H9 (cell line): Measurements from ENCODE around the gene NOP58. TPM values are rescaled to one million over a fixed set of nuclear protein-coding genes. Genes with fewer than 3 reads are reported as not detected.

Experiments
- DNase-seq: peaks from one replicate; pipeline ENCODE4 v3.0.0-alpha.2; 2017
- H2AFZ ChIP-seq: one replicate; pipeline ENCODE4 v1.6.1; 2013; ENCODE audit warnings: mild to moderate bottlenecking, low read length, control low read depth, moderate library complexity
- H2AK5ac ChIP-seq: 2 replicates; pipeline ENCODE4 v1.6.1; 2013; ENCODE audit warnings: low read length, control low read depth, mixed read lengths; ENCODE audit not compliant: insufficient read length
- H2BK120ac ChIP-seq: one replicate; pipeline ENCODE4 v1.6.1; 2013; ENCODE audit warnings: low read depth, mild to moderate bottlenecking, low read length, control low read depth, inconsistent platforms; ENCODE audit not compliant: poor library complexity, severe bottlenecking
- H2BK12ac ChIP-seq: 2 replicates; pipeline ENCODE4 v1.6.1; 2013; ENCODE audit warnings: low read length, control low read depth, mixed read lengths, low read depth; ENCODE audit not compliant: insufficient read length
- H2BK15ac ChIP-seq: 2 replicates; pipeline ENCODE4 v1.6.1; 2013; ENCODE audit warnings: low read depth, low read length, control low read depth
- H2BK20ac ChIP-seq: one replicate; pipeline ENCODE4 v1.6.1; 2013; ENCODE audit warnings: low read depth, mild to moderate bottlenecking, low read length, control low read depth, inconsistent platforms; ENCODE audit not compliant: poor library complexity, severe bottlenecking
- H2BK5ac ChIP-seq: 2 replicates; pipeline ENCODE4 v1.6.1; 2013; ENCODE audit warnings: low read length, control low read depth, mixed read lengths; ENCODE audit not compliant: insufficient read length
- H3K14ac ChIP-seq: 2 replicates; pipeline ENCODE4 v1.6.1; 2013; ENCODE audit warnings: low read length, control low read depth; ENCODE audit not compliant: insufficient read depth
- H3K18ac ChIP-seq: 2 replicates; pipeline ENCODE4 v1.6.1; 2013; ENCODE audit warnings: low read depth, mild to moderate bottlenecking, mixed read lengths, low read length, control low read depth; ENCODE audit not compliant: insufficient read length
- H3K23ac ChIP-seq: 2 replicates; pipeline ENCODE4 v1.6.1; 2013; ENCODE audit warnings: low read length, control low read depth, mixed read lengths, low read depth; ENCODE audit not compliant: insufficient read length
- H3K23me2 ChIP-seq: 2 replicates; pipeline ENCODE4 v1.6.1; 2013; ENCODE audit warnings: low read depth, mild to moderate bottlenecking, mixed read lengths, low read length, control low read depth; ENCODE audit not compliant: insufficient read length, poor library complexity, severe bottlenecking
- H3K27ac ChIP-seq: 2 replicates; pipeline ENCODE4 v1.5.1; 2013; ENCODE audit warnings: low read length, control low read depth, mixed read lengths, low read depth; ENCODE audit not compliant: insufficient read length
- H3K27me3 ChIP-seq: 2 replicates; pipeline ENCODE4 v1.6.1; 2013; ENCODE audit warnings: low read length, control low read depth, inconsistent platforms; ENCODE audit not compliant: insufficient read depth
- H3K4ac ChIP-seq: 2 replicates; pipeline ENCODE4 v1.6.1; 2013; ENCODE audit warnings: low read depth, mild to moderate bottlenecking, control low read depth, inconsistent platforms, low read length, moderate library complexity
- H3K4me1 ChIP-seq: 2 replicates; pipeline ENCODE4 v1.6.1; 2013; ENCODE audit warnings: low read length, control low read depth, inconsistent platforms; ENCODE audit not compliant: insufficient read depth
- H3K4me2 ChIP-seq: 2 replicates; pipeline ENCODE4 v1.6.1; 2013; ENCODE audit warnings: low read length, control low read depth, mixed read lengths; ENCODE audit not compliant: insufficient read length, insufficient read depth
- H3K56ac ChIP-seq: 2 replicates; pipeline ENCODE4 v1.6.1; 2013; ENCODE audit warnings: low read depth, mild to moderate bottlenecking, mixed read lengths, low read length, control low read depth; ENCODE audit not compliant: insufficient read length
- H3K79me1 ChIP-seq: 2 replicates; pipeline ENCODE4 v1.6.1; 2013; ENCODE audit warnings: low read depth, mild to moderate bottlenecking, moderate library complexity, low read length, control low read depth, inconsistent platforms; ENCODE audit not compliant: insufficient read depth, poor library complexity, severe bottlenecking
- H3K79me2 ChIP-seq: 2 replicates; pipeline ENCODE4 v1.6.1; 2013; ENCODE audit warnings: low read length, control low read depth, inconsistent platforms; ENCODE audit not compliant: insufficient read depth
- H3K9ac ChIP-seq: 2 replicates; pipeline ENCODE4 v1.6.1; 2013; ENCODE audit warnings: low read length, control low read depth, mixed read lengths; ENCODE audit not compliant: insufficient read length; ENCODE audit errors: extremely low read depth
- H3K9me3 ChIP-seq: one replicate; pipeline ENCODE4 v1.6.1; 2013; ENCODE audit warnings: low read depth, low read length, inconsistent platforms; ENCODE audit not compliant: control insufficient read depth
- H3T11ph ChIP-seq: one replicate; pipeline ENCODE4 v1.6.1; 2013; ENCODE audit warnings: mild to moderate bottlenecking, low read length, control low read depth, inconsistent platforms
- H4K20me1 ChIP-seq: one replicate; pipeline ENCODE4 v1.6.1; 2013; ENCODE audit not compliant: control insufficient read depth, insufficient read length, insufficient read depth
- H4K5ac ChIP-seq: 2 replicates; pipeline ENCODE4 v1.6.1; 2013; ENCODE audit warnings: low read depth, mild to moderate bottlenecking, mixed read lengths, low read length, control low read depth; ENCODE audit not compliant: insufficient read length
- H4K8ac ChIP-seq: replicated peaks from 2 replicates; pipeline ENCODE4 v1.6.1; 2013; ENCODE audit warnings: low read length, control low read depth, mixed read lengths, low read depth; ENCODE audit not compliant: insufficient read length
- H4K91ac ChIP-seq: 2 replicates; pipeline ENCODE4 v1.6.1; 2013; ENCODE audit warnings: low read depth, mild to moderate bottlenecking, moderate library complexity, mixed read lengths, low read length, control low read depth; ENCODE audit not compliant: insufficient read length
- H3K27ac Mint-ChIP-seq, 3 experiments: 2 replicates in 2 of 3; 3 replicates in 1 of 3; pipeline ENCODE4 v1.8.0; 2020 to 2021; ENCODE audit warnings: mixed read lengths in 3 of 3, mild to moderate bottlenecking in 1 of 3, moderate library complexity in 1 of 3
- H3K27me3 Mint-ChIP-seq: 2 replicates; pipeline ENCODE4 v1.8.0; 2021; ENCODE audit warnings: low read depth, mild to moderate bottlenecking, moderate library complexity, mixed read lengths
- H3K36me3 Mint-ChIP-seq, 3 experiments: 2 replicates in 2 of 3; 3 replicates in 1 of 3; pipeline ENCODE4 v1.8.0; 2020 to 2021; ENCODE audit warnings: low read depth in 3 of 3, mixed read lengths in 3 of 3; ENCODE audit not compliant: insufficient read depth in 1 of 3
- H3K4me1 Mint-ChIP-seq, 2 experiments: 2 replicates each; pipeline ENCODE4 v1.8.0; 2020; ENCODE audit warnings: mixed read lengths in 2 of 2
- H3K4me3 Mint-ChIP-seq, 2 experiments: 2 replicates in 1 of 2; 3 replicates in 1 of 2; pipeline ENCODE4 v1.8.0; 2020 to 2021; ENCODE audit warnings: mild to moderate bottlenecking in 2 of 2, mixed read lengths in 2 of 2, moderate library complexity in 1 of 2
- H3K9me3 Mint-ChIP-seq, 2 experiments: 2 replicates in 1 of 2; 3 replicates in 1 of 2; pipeline ENCODE4 v1.8.0; 2020; ENCODE audit warnings: mild to moderate bottlenecking in 2 of 2, mixed read lengths in 2 of 2, moderate library complexity in 1 of 2
- total RNA-seq: library from RNA; stranded (reverse); gene quantifications from 2 replicates; pipeline ENCODE4 v1.2.1, GENCODE V29; 2021
- TF ChIP-seq, protein P1 (sequence below): fragments of 200-600 bp; sonication (generic); conservative IDR thresholded peaks from 3 replicates; pipeline ENCODE4 v1.8.0; 2021; ENCODE audit warnings: antibody characterized with exemption, mild to moderate bottlenecking

NOP58 gene
- total RNA-seq, 1 experiment from 2014 or later: 168 TPM

DNA sequence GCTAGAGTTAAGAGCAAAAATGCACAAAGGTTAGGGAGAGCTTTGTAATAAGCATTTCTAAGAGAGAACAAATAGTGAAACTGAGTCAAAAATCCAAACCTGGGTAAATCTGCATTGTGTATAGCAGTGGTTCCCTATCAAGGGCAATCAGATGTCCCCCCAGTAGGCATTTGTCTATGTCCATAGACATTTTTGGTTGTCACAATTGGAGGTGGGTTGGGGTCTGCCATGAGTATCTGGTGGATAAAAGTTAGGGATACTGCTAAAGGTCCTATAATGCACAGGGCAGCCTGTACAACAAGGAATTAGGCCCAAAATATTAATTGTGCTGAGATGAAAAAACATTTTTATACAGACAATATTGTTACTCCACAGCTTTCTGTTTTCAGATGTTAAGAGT is 21.0 kb downstream of the NOP58 start:
- Histone ChIP-seq H2BK12ac (no peak overlapping the region), H3K23ac (no peak overlapping the region), H3K18ac (no peak overlapping the region), H3K4me1 (no peaks in the 10 kb centered on the region), H3K9ac (no peak overlapping the region), H4K8ac (no peak overlapping the region), H4K5ac (no peak overlapping the region), H2AK5ac (no peak overlapping the region), H3K4me2 (no peak overlapping the region), H2BK20ac (no peak overlapping the region), H4K91ac (no peak overlapping the region), H2BK120ac (no peak overlapping the region), H3K9me3 (no peaks in the 10 kb centered on the region), H3K14ac (no peak overlapping the region), H3K56ac (no peak overlapping the region), H3K23me2 (no peaks in the 10 kb centered on the region), H3K27ac (no peak overlapping the region), H2AFZ (no peak overlapping the region), H3K4ac (no peak overlapping the region), H3T11ph (no peak overlapping the region), H4K20me1 (no peaks in the 10 kb centered on the region), H3K79me1 (peaks cover under 1% of the 10 kb centered on the region), H3K27me3 (no peaks in the 10 kb centered on the region), H2BK15ac (no peak overlapping the region), H3K79me2 (no peaks in the 10 kb centered on the region), H2BK5ac (no peak overlapping the region)
- peaks cover 51 to 97% (median 88%) of the 10 kb centered on the region in 3 experiments for H3K36me3 Mint-ChIP-seq
- H3K27me3 Mint-ChIP-seq: no peaks in the 10 kb centered on the region
- no peaks in the 10 kb centered on the region for H3K4me1 Mint-ChIP-seq
- TF ChIP-seq, protein P1, sequence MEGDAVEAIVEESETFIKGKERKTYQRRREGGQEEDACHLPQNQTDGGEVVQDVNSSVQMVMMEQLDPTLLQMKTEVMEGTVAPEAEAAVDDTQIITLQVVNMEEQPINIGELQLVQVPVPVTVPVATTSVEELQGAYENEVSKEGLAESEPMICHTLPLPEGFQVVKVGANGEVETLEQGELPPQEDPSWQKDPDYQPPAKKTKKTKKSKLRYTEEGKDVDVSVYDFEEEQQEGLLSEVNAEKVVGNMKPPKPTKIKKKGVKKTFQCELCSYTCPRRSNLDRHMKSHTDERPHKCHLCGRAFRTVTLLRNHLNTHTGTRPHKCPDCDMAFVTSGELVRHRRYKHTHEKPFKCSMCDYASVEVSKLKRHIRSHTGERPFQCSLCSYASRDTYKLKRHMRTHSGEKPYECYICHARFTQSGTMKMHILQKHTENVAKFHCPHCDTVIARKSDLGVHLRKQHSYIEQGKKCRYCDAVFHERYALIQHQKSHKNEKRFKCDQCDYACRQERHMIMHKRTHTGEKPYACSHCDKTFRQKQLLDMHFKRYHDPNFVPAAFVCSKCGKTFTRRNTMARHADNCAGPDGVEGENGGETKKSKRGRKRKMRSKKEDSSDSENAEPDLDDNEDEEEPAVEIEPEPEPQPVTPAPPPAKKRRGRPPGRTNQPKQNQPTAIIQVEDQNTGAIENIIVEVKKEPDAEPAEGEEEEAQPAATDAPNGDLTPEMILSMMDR: no peak
- no peaks in the 10 kb centered on the region for H3K9me3 Mint-ChIP-seq
- no peak for DNase-seq
- H3K4me3 Mint-ChIP-seq: no peak overlapping the region
- no peak overlapping the region; a peak in 1 of 7 replicates for H3K27ac Mint-ChIP-seq
